Tibial nerve (tissue), 4 donors: Measurements from ENCODE around the gene INTS7. TPM values are rescaled to one million over a fixed set of nuclear protein-coding genes. Genes with fewer than 3 reads are reported as not detected.
A peak's percentile ranks its signal among the peaks of the same experiment; 100 is the strongest.

Experiments used
- DNase-seq, 2 donors: peaks; one replicate each; pipeline ENCODE4 v3.0.0-alpha.2; 2019; ENCODE audit warnings: low spot score in 2 of 2
- H3K27ac ChIP-seq, 4 donors: fragments of 200-600 bp; sonication (generic) in 3 of 4; one replicate each; pipeline ENCODE4 v1.5.1; 2017 to 2019; ENCODE audit warnings: mild to moderate bottlenecking in 1 of 4
- H3K27me3 ChIP-seq, 2 donors: fragments of 200-600 bp; sonication (generic) in 1 of 2; one replicate each; pipeline versions ENCODE4 v1.5.1 to v1.6.0; 2017 to 2019
- H3K36me3 ChIP-seq, 3 donors: fragments of 200-600 bp; sonication (generic); one replicate each; pipeline ENCODE4 v1.5.1; 2018 to 2019
- H3K4me1 ChIP-seq, 4 donors: fragments of 200-600 bp; sonication (generic) in 3 of 4; one replicate each; pipeline ENCODE4 v1.5.1; 2017 to 2019
- H3K4me3 ChIP-seq, 4 donors: fragments of 200-600 bp; sonication (generic) in 3 of 4; one replicate each; pipeline ENCODE4 v1.5.1; 2017 to 2019; ENCODE audit warnings: mild to moderate bottlenecking in 1 of 4, moderate library complexity in 1 of 4
- H3K9me3 ChIP-seq, 4 donors: fragments of 200-600 bp; sonication (generic) in 3 of 4; one replicate each; pipeline ENCODE4 v1.5.1; 2017 to 2019
- CTCF ChIP-seq, 5 experiments: fragments of 200-600 bp in 3 of 5; fragments of 450-650 bp in 2 of 5; sonication (generic) in 3 of 5; IDR thresholded peaks; one replicate each; pipeline ENCODE4 v1.5.1; 2016 to 2019; ENCODE audit warnings: antibody characterized with exemption in 5 of 5, mild to moderate bottlenecking in 3 of 5, moderate library complexity in 2 of 5
- EP300 ChIP-seq, 2 donors: sonication (generic); formaldehyde crosslinking; IDR thresholded peaks; one replicate each; pipeline ENCODE4 v1.6.1; 2017; ENCODE audit warnings: antibody characterized with exemption in 2 of 2, mild to moderate bottlenecking in 1 of 2
- POLR2A ChIP-seq, 2 donors: fragments of 450-650 bp; IDR thresholded peaks; one replicate each; pipeline ENCODE4 v1.6.1; 2017; ENCODE audit warnings: antibody characterized with exemption in 2 of 2, mild to moderate bottlenecking in 2 of 2, moderate library complexity in 2 of 2
- WGBS, 2 donors: methylation state at CpG; one replicate each; pipeline ENCODE4 v1.1.5; 2018; 5-methylcytosine and 5-hydroxymethylcytosine counted together
- total RNA-seq, 4 donors: library from RNA; depleted of rRNA; stranded (reverse); fragments of >200 nt; gene quantifications; one replicate each; pipeline ENCODE4 v1.1.0, GENCODE V29; 2016

The INTS7 gene
- total RNA-seq, 4 donors from 2014 or later: 7.9 to 18.6 (median 9.6) TPM

- no peak overlapping the region for H3K27ac ChIP-seq
- H3K4me1 ChIP-seq: no peaks in the 10 kb centered on the region
- H3K4me3 ChIP-seq: no peak overlapping the region
- WGBS, 2 donors: 50 to 59% methylated on average over 7 of the region's 7 CpGs
- peak; percentile 41 to 81 for DNase-seq
- no peaks in the 10 kb centered on the region for H3K27me3 ChIP-seq
- no peaks in the 10 kb centered on the region for H3K9me3 ChIP-seq
- TF ChIP-seq CTCF (IDR thresholded peaks at IDR 0.05) (peak; percentile 81 to 98 (median 91)), POLR2A (IDR thresholded peaks at IDR 0.05) (no peak)
- peaks cover 0 to 18% (median 0%) of the 10 kb centered on the region in 3 donors for H3K36me3 ChIP-seq
Observed at GRCh38 chr1:212012034-212012740, 23.2 kb downstream of the INTS7 start.

- peaks cover 0 to 34% (median 0%) of the 10 kb centered on the region in 3 donors for H3K36me3 ChIP-seq
- no peaks in the 10 kb centered on the region for H3K9me3 ChIP-seq
- no peaks in the 10 kb centered on the region for H3K27me3 ChIP-seq
- 78 to 87% methylated on average over 3 of the region's 3 CpGs for WGBS, 2 donors
- DNase-seq: no peak
- no peaks in the 10 kb centered on the region for H3K4me1 ChIP-seq
- H3K4me3 ChIP-seq: no peak overlapping the region
- TF ChIP-seq POLR2A (IDR thresholded peaks at IDR 0.05): no peak
- TF ChIP-seq CTCF (IDR thresholded peaks at IDR 0.05): no peak
- TF ChIP-seq EP300 (IDR thresholded peaks at IDR 0.05): no peak
- H3K27ac ChIP-seq: no peak overlapping the region
Observed at GRCh38 chr1:212010004-212010403, 25.4 kb downstream of the INTS7 start.

- 93 to 100% methylated on average over 1 of the region's 1 CpG for WGBS, 2 donors
- Histone ChIP-seq H3K27ac (no peak overlapping the region), H3K4me3 (no peak overlapping the region), H3K4me1 (no peaks in the 10 kb centered on the region), H3K9me3 (no peaks in the 10 kb centered on the region), H3K27me3 (no peaks in the 10 kb centered on the region), H3K36me3 (peaks cover 0 to 33% (median 0%) of the 10 kb centered on the region in 3 donors)
- TF ChIP-seq CTCF (IDR thresholded peaks at IDR 0.05) (no peak), EP300 (IDR thresholded peaks at IDR 0.05) (no peak), POLR2A (IDR thresholded peaks at IDR 0.05) (no peak)
- no peak for DNase-seq
Observed at GRCh38 chr1:212009561-212009960, 25.8 kb downstream of the INTS7 start.

GRCh38 chr1:212007886-212008285 is 27.5 kb downstream of the INTS7 start:
- DNase-seq: no peak
- Histone ChIP-seq H3K27ac (no peak overlapping the region), H3K27me3 (no peaks in the 10 kb centered on the region), H3K4me3 (no peak overlapping the region), H3K4me1 (no peaks in the 10 kb centered on the region), H3K9me3 (no peaks in the 10 kb centered on the region), H3K36me3 (peaks cover 0 to 33% (median 0%) of the 10 kb centered on the region in 3 donors)
- no peak for TF ChIP-seq EP300 (IDR thresholded peaks at IDR 0.05)
- TF ChIP-seq CTCF (IDR thresholded peaks at IDR 0.05): no peak
- TF ChIP-seq POLR2A (IDR thresholded peaks at IDR 0.05): no peak
- 88 to 89% methylated on average over 9 of the region's 9 CpGs for WGBS, 2 donors

- no peaks in the 10 kb centered on the region for H3K9me3 ChIP-seq
- H3K27ac ChIP-seq: no peak overlapping the region
- 89 to 96% methylated on average over 4 of the region's 4 CpGs for WGBS, 2 donors
- TF ChIP-seq CTCF (IDR thresholded peaks at IDR 0.05) (no peak), EP300 (IDR thresholded peaks at IDR 0.05) (no peak), POLR2A (IDR thresholded peaks at IDR 0.05) (no peak)
- H3K27me3 ChIP-seq: no peaks in the 10 kb centered on the region
- H3K4me1 ChIP-seq: no peaks in the 10 kb centered on the region
- H3K4me3 ChIP-seq: no peak overlapping the region
- H3K36me3 ChIP-seq: peaks cover 0 to 33% (median 0%) of the 10 kb centered on the region in 3 donors
- no peak for DNase-seq
Observed at GRCh38 chr1:212007178-212007577, 28.2 kb downstream of the INTS7 start.
